GM21423 (cell line): ENCODE data around the gene TMEM198.

Experiments used
- ATAC-seq: cut with Tn5 transposase; IDR thresholded peaks from one replicate; pipeline ENCODE4 v1.9.1; 2021; ENCODE audit warnings: mild to moderate bottlenecking, moderate library complexity; ENCODE audit not compliant: unreplicated experiment

The TMEM198 gene

GRCh38 chr2:219575566-219576504, 32.0 kb downstream of the TMEM198 start:
- ATAC-seq, result no peak

DNA sequence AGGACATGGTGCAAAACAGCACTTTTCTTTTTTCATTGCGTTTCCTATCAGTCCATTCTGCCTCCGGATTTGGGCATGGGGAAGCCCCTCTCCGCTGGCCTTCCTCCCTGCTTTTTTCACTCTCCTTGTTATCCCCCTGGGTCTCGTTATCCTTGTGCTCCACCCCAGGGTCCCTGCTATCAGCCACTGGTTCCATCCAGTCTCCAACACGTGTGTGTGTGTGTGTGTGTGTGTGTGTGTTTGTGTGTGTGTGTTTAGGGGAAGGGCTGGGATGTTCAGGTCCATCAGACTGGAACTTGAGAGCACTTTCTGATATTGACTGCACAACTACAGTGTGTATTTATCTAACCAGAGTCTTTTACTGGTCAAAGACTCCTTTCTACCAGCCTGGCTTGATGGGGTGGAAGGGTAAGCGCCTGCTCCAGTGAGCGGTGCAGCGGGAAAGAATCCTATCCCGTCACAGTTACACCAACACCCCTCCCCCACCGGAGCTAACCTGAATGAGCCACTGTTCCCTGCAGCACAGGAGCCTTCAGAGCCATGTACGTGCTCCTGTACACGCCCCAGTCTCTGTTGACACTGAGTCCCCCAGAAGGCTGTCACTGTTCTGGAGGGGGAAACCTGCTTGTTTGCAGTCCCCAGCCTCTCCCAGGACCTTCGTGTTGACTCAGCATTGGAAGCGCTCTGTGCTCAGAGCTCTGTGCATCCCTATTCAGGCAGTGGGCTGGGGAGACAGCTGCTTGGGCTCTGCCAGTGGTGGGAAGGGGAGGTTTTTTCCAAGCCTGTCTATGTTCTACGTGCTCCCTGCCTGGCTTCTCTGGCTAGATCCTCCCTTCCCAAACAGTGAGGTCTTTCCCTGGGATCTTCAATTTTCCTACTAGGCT, 32.9 kb downstream of the TMEM198 start:
- ATAC-seq, result no peak

DNA sequence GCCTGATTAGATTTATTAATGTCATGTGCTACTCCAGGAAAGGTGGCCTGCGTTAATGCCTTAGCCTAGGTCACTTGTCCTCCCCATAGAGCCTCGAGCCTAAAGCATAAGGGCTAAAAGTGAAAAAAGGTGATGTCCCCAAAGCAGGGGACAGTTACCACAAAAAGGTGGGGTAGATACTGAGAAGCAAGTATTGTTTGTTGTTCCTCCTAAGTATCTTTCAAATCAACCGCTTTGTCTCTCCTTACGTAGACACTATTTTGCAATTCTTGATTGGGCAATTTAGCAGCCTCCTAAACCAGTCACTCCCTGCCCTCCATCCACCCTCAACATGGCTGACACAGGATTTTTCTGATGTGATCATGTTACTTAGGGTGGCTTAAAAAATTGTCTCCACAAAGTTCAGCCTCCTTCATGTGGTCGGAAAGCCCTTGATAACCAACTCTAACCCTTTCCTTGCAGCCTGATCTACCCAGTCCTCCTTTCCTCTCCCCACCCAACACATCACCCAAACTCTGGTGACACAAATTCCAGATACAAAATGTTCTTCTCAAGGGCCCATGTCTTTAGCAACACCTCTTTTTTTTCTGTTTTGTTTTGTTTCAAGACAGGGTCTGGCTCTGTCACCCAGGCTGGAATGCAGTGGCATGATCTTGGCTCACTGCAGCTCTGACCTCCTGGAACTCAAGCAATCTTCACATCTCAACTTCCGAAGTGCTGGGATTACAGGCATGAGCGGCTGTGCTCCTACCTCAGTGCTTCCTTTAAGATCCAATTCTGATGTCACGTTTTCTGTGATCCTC, 35.2 kb downstream of the TMEM198 start:
- ATAC-seq, result no peak

DNA sequence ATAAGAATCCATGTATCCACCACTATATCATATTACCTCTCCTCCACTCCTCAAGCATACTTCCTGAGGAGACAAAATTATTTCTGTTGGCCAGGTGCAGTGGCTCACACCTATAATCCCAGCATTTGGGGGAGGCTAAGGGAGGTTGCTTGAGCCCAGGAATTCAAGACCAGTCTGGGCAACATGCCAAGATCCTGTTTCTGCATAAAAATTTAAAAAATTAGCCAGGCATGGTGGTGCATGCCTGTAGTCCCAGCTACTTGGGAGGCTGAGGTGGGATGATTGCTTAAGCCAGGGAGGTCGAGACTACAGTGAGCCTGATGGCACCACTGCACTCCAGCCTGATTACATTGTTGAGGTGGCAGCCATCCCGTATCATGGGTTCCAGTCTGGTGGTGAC, 37.5 kb downstream of the TMEM198 start:
- ATAC-seq, result no peak

GRCh38 chr2:219591091-219591490, 47.3 kb downstream of the TMEM198 start:
- no peak for ATAC-seq

GRCh38 chr2:219592736-219593135, 48.9 kb downstream of the TMEM198 start:
- ATAC-seq, result no peak

DNA sequence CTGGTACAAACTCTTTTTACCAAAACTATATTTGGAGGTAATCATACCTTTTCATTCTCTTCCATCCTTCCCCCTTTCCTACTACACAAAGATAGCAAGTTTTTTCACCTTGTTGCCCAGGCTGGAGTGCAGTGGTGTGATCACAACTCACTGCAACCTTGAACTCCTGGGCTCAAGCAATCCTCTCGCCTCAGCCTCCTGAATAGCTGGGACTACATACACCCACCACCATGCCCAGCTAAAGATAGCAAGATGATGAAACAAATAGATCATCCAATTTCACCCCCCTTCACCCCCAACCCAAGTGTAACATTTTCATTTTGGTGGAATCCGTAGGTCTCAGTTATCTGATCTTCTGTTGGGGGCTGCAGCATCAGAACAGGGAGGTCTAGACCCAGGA, 49.3 kb downstream of the TMEM198 start:
- ATAC-seq, result no peak

DNA sequence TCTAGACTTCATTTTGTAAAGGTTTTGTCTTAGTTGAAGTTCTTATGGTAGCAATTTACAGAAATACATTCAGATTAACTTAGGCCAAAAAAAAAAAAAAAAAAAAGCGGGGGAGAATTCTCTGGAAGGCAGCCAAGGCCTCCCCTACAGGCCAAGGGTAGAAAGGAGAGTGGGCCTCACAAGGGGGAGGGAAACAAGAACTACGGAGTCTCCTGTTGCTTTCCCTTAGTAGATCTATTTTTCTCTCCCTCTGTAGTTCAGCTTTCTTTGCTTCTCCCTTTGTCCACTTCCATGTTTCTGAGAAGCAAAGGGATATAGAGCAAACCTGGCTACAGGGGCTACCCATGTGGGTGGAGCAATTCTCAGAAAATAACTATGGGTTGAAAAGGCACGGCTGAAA, 51.4 kb downstream of the TMEM198 start:
- ATAC-seq, result no peak

GRCh38 chr2:219596954-219597551, 53.2 kb downstream of the TMEM198 start:
- ATAC-seq, result peak; percentile 5

DNA sequence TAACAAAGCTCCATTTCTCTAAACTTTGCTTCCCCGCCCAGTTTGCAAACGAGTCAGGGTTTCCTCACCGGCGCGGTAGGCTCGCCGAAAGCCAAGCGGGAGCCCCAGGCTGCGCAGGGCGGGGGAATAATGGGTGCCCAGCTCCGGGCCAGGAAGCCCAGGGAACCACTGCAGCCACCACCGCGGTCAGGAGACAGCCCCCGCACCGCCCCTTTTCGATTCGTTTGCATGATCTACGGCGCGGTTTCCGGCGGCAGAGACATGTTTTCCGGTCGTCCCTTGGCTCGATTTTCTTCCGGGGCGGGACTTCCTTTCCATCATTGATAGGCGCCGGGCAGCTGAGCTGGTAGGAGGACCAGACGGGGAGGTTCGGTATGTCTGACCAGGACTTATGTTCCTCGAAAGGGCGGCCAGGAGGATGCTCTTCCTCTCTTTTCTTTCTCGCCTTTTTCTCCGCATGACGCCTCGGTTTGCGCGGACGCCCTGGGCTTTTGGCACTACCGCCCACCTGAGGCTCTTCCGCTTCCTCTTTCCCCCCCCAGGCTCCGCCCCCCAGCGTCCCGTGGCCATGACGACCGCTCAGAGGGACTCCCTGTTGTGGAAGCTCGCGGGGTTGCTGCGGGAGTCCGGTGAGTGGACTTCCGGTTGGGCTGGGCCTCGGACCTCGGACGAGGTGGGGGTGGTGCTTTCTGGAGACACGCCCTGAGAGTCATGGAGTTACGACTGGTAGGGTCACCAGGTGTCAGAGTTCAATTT, 53.9 kb downstream of the TMEM198 start, which contains the start of gene STK11IP:
TSS of gene STK11IP (plus strand) at position 306 of the 756 bp plus-strand sequence. CDS start at position 569, 263 bp downstream.
- peak; percentile 90 for ATAC-seq

DNA sequence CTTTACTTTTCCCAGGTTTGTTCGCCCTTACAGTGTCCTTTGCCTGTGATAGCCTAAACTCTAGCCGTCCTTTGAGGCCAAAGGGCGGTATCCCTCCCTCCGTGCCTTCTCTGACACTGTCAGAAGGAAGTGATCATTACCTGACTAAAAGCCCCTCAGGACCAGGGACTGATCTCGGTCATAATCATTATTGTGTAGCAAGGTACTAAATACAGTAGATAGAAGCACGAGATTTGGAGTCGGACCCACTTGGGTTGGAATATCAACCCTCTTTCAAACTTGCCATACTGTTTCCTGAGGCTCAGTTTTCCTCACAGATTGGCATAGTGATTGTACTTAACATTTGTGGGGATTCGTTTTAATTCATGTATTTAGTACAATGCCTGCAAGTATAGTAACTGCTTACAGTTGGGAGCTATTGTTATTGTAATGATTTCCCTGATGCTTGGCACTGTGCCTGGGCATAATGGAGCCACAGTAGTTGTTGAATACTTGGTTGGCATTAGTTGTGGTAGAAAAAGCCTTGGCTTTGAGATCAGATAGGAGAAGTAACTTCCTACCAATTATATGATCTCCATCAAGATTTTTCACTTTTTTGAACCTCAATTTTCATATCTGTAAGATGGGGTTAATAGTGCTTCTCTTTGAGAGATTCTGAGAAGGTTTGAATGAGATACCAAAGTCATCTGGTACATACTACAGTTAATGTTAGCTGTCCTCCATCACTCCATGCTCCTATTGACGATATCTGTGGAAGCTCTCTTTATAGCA, 54.7 kb downstream of the TMEM198 start:
- ATAC-seq, result no peak
